SK-N-SH (cell line): Measurements from ENCODE around the gene MOB1B. TPM values are rescaled to one million over a fixed set of nuclear protein-coding genes. Genes with fewer than 3 reads are reported as not detected.
A peak's percentile ranks its signal among the peaks of the same experiment; 100 is the strongest.

Experiments used
- CTCF ChIA-PET: fragments of 300-600, 350-600 bp; formaldehyde crosslinking; extraction: SDS; loops from one replicate; lab custom pipeline; 2021; lab: Yijun Ruan, JAX
- POLR2A ChIA-PET: fragments of 350-600 bp; sonication (Branson Sonifier 250); formaldehyde crosslinking; extraction: SDS; loops from one replicate; lab custom pipeline; 2020; ENCODE audit warnings: antibody characterized with exemption, inconsistent platforms; lab: Yijun Ruan, JAX
- DNase-seq: peaks from one replicate; pipeline ENCODE4 v3.0.0; 2012
- H2AFZ ChIP-seq: fragments of 200-600 bp; sonication (generic); 2 replicates; pipeline ENCODE4 v1.8.1; 2016; ENCODE audit warnings: antibody characterized with exemption, mild to moderate bottlenecking, low read depth
- H3F3A ChIP-seq: fragments of 200-600 bp; sonication (generic); replicated peaks from 2 replicates; pipeline ENCODE3; 2016; ENCODE audit warnings: antibody characterized with exemption, mild to moderate bottlenecking; ENCODE audit not compliant: insufficient read depth
- H3K27ac ChIP-seq, 2 experiments: fragments of 200-500 bp in 1 of 2; fragments of 200-600 bp in 1 of 2; sonication (Bioruptor generic) in 1 of 2; sonication (generic), shearing (Covaris generic) in 1 of 2; 2 replicates each; pipeline versions ENCODE4 v1.5.1 to v1.6.1; 2014 to 2016; ENCODE audit warnings: low read depth in 2 of 2, inconsistent platforms in 1 of 2, low read length in 1 of 2, mild to moderate bottlenecking in 1 of 2, mixed read lengths in 1 of 2
- H3K27me3 ChIP-seq: fragments of 200-600 bp; sonication (generic), shearing (Covaris generic); 2 replicates; pipeline ENCODE4 v1.6.1; 2016; ENCODE audit warnings: mixed run types; ENCODE audit not compliant: insufficient read depth
- H3K36me3 ChIP-seq, 2 experiments: fragments of 200-500 bp in 1 of 2; fragments of 200-600 bp in 1 of 2; sonication (Bioruptor generic) in 1 of 2; sonication (generic) in 1 of 2; replicated peaks in 1 of 2; 2 replicates each; pipeline versions ENCODE3 to v1.5.1; 2014 to 2016; ENCODE audit warnings: low read length in 1 of 2, mild to moderate bottlenecking in 1 of 2; ENCODE audit not compliant: insufficient read depth in 2 of 2, control insufficient read depth in 1 of 2
- H3K4me1 ChIP-seq, 2 experiments: fragments of 200-500 bp in 1 of 2; fragments of 200-600 bp in 1 of 2; sonication (Bioruptor generic) in 1 of 2; sonication (generic), shearing (Covaris generic) in 1 of 2; 2 replicates each; pipeline versions ENCODE4 v1.5.1 to v1.6.1; 2014 to 2016; ENCODE audit warnings: low read depth in 1 of 2, low read length in 1 of 2, mixed run types in 1 of 2; ENCODE audit not compliant: insufficient read depth in 2 of 2, control insufficient read depth in 1 of 2
- H3K4me2 ChIP-seq: fragments of 200-600 bp; sonication (generic), shearing (Covaris generic); 2 replicates; pipeline ENCODE4 v1.6.1; 2017; ENCODE audit warnings: mixed run types
- H3K4me3 ChIP-seq, 2 experiments: fragments of 200-500 bp in 1 of 2; fragments of 200-600 bp in 1 of 2; sonication (Bioruptor generic) in 1 of 2; sonication (generic), shearing (Covaris generic) in 1 of 2; 2 replicates each; pipeline versions ENCODE4 v1.5.1 to v1.8.1; 2014 to 2016; ENCODE audit warnings: low read depth in 2 of 2, inconsistent platforms in 1 of 2, low read length in 1 of 2, mild to moderate bottlenecking in 1 of 2, mixed read lengths in 1 of 2, moderate library complexity in 1 of 2
- H3K79me2 ChIP-seq: fragments of 200-600 bp; sonication (generic); 2 replicates; pipeline ENCODE4 v1.8.1; 2017; ENCODE audit warnings: mild to moderate bottlenecking; ENCODE audit not compliant: insufficient read depth
- H3K9ac ChIP-seq: fragments of 200-600 bp; sonication (generic); 2 replicates; pipeline ENCODE4 v1.6.1; 2017; ENCODE audit warnings: mixed run types
- H3K9me2 ChIP-seq: fragments of 200-600 bp; sonication (generic); 2 replicates; pipeline ENCODE4 v1.6.1; 2017; ENCODE audit warnings: mixed run types
- H3K9me3 ChIP-seq: fragments of 200-600 bp; sonication (generic); 2 replicates; pipeline ENCODE4 v1.6.1; 2017; ENCODE audit warnings: mixed run types, mild to moderate bottlenecking, moderate library complexity
- H4K20me1 ChIP-seq: fragments of 200-600 bp; sonication (generic); 2 replicates; pipeline ENCODE4 v1.6.1; 2017; ENCODE audit warnings: mild to moderate bottlenecking, mixed run types; ENCODE audit not compliant: insufficient read depth
- CHD2 ChIP-seq: fragments of 150-350 bp; IDR thresholded peaks from 2 replicates; pipeline ENCODE4 v1.6.1; 2018; ENCODE audit warnings: low read length; ENCODE audit not compliant: partially characterized antibody
- EZH2phosphoT487 ChIP-seq: fragments of 200-600 bp; sonication (generic); IDR thresholded peaks from 2 replicates; pipeline ENCODE4 v1.6.1; 2017; ENCODE audit warnings: low read depth, mixed run types, mild to moderate bottlenecking, antibody characterized with exemption, moderate library complexity, borderline replicate concordance
- FOSL2 ChIP-seq: IDR thresholded peaks from 2 replicates; pipeline ENCODE4 v1.4.0; 2012; ENCODE audit warnings: low read depth, mild to moderate bottlenecking, moderate library complexity, borderline replicate concordance
- FOXM1 ChIP-seq: IDR thresholded peaks from 2 replicates; pipeline ENCODE4 v1.4.0; 2012; ENCODE audit warnings: low read depth, mild to moderate bottlenecking
- JUND ChIP-seq: IDR thresholded peaks from 2 replicates; pipeline ENCODE4 v1.4.0; 2012
- MXI1 ChIP-seq: IDR thresholded peaks from 2 replicates; pipeline ENCODE4 v1.6.1; 2012; ENCODE audit warnings: mild to moderate bottlenecking, low read depth, low read length, improper control_type of control experiment
- NFIC ChIP-seq: IDR thresholded peaks from 2 replicates; pipeline ENCODE4 v1.4.0; 2012; ENCODE audit warnings: borderline replicate concordance
- NRF1 ChIP-seq: IDR thresholded peaks from 2 replicates; pipeline ENCODE4 v1.6.1; 2012; ENCODE audit warnings: low read depth, mild to moderate bottlenecking, low read length
- POLR2AphosphoS5 ChIP-seq: IDR thresholded peaks from 2 replicates; pipeline ENCODE4 v1.6.1; 2012; ENCODE audit warnings: low read depth, low read length
- RCOR1 ChIP-seq: fragments of 150-350 bp; IDR thresholded peaks from 2 replicates; pipeline ENCODE4 v1.6.1; 2017; ENCODE audit warnings: antibody characterized with exemption, low read length
- RFX5 ChIP-seq: IDR thresholded peaks from 2 replicates; pipeline ENCODE4 v1.6.1; 2012; ENCODE audit warnings: mild to moderate bottlenecking, improper control_type of control experiment, low read length
- RXRA ChIP-seq: IDR thresholded peaks from 2 replicates; pipeline ENCODE4 v1.4.0; 2012; ENCODE audit warnings: low read depth, mild to moderate bottlenecking, borderline replicate concordance
- TCF12 ChIP-seq: IDR thresholded peaks from 2 replicates; pipeline ENCODE4 v1.4.0; 2012
- USF2 ChIP-seq: fragments of 150-350 bp; IDR thresholded peaks from 2 replicates; pipeline ENCODE4 v1.6.1; 2017; ENCODE audit warnings: antibody characterized with exemption, low read length, low read depth, borderline replicate concordance
- YY1 ChIP-seq: IDR thresholded peaks from 2 replicates; pipeline ENCODE4 v1.4.0; 2012; ENCODE audit warnings: low read depth, mild to moderate bottlenecking
- ZBTB33 ChIP-seq: IDR thresholded peaks from 2 replicates; pipeline ENCODE4 v1.4.0; 2012; ENCODE audit warnings: low read depth, borderline replicate concordance
- WGBS: methylation state at CpG from one replicate; pipeline ENCODE4 v1.1.6; 2017; ENCODE audit warnings: low lambda C conversion rate; 5-methylcytosine and 5-hydroxymethylcytosine counted together
- polyA plus RNA-seq, 3 experiments: library from polyadenylated mRNA; depleted of rRNA; stranded (reverse); fragments of >200 nt; gene quantifications; 2 replicates each; pipeline ENCODE4 v1.2.3, GENCODE V29; 2012
- TF ChIP-seq, protein P1 (sequence below): fragments of 150-350 bp; IDR thresholded peaks from 2 replicates; pipeline ENCODE4 v1.6.1; 2016; ENCODE audit warnings: mild to moderate bottlenecking, low read depth, low read length
- TF ChIP-seq, protein P2 (sequence below): IDR thresholded peaks from 2 replicates; pipeline ENCODE4; 2012
- TF ChIP-seq, protein P3 (sequence below): IDR thresholded peaks from 2 replicates; pipeline ENCODE4 v1.4.0; 2012; ENCODE audit warnings: low read depth, borderline replicate concordance

MOB1B gene
- polyA plus RNA-seq, 1 of the 3 experiments (the other 2 are of a cell fraction) = 2.9 TPM

DNA sequence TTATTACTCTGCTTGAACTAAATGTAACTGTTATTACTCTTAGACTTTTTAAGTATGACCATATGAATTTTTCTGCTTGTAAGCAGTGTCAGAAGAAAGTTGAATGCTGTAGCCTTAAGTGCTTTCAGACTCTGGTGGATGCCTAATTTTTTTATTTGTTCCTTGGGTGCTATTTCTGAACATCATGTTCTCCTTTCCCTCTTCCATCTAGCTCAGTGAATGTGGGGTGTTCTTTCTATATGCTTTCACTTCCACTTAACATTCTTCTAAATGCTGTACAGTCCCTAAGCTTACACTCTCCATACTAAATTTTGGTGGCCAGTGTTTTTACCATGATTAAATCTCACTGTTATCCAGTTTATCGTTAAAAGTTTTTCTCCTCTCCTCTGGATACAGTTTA lies 94.9 kb downstream of the MOB1B start:
- H3K9me3 ChIP-seq = peaks cover 11% of the 10 kb centered on the region; the same call in 1 of the 2 replicates
- no peak for DNase-seq
- 0 out of 2 replicates have a peak overlapping the region, but pooled peaks have one; percentile 6 for H3K9ac ChIP-seq
- CTCF ChIA-PET = interaction anchor here (0.6 to 2.6 kb wide), 4 partner anchors 12 to 345 kb away, joined by 3 to 20 read pairs (median 4); partner anchors contain the start of gene MOB1B
- H3K36me3 ChIP-seq = peaks cover 0 to 42% of the 10 kb centered on the region in 2 experiments
- peaks cover 84% of the 10 kb centered on the region for H3K79me2 ChIP-seq
- H3K4me1 ChIP-seq = peaks cover 7 to 10% of the 10 kb centered on the region in 2 experiments; a peak in 2 of 4 replicates
- no peak overlapping the region for H3K4me3 ChIP-seq
- H2AFZ ChIP-seq = no peak overlapping the region; the same call in 1 of the 2 replicates
- H3K27ac ChIP-seq = 0 out of 4 replicates have a peak overlapping the region, but pooled peaks of 1 of the 2 experiments have one; percentile 5
- WGBS = 18% methylated on average over 1 of the region's 1 CpG
- H4K20me1 ChIP-seq = no peaks in the 10 kb centered on the region
- H3K4me2 ChIP-seq = peak overlapping the region; percentile 72; the same call in 1 of the 2 replicates
- peaks cover 8% of the 10 kb centered on the region for H3F3A ChIP-seq
- H3K9me2 ChIP-seq = no peaks in the 10 kb centered on the region
- POLR2A ChIA-PET = interaction anchor here (1.1 kb wide), 1 partner anchor 159 kb away, joined by 3 read pairs; no protein-coding TSS in a partner anchor
- TF ChIP-seq NRF1 (no peak), RXRA (no peak), CHD2 (no peak), FOSL2 (no peak), ZBTB33 (no peak), YY1 (no peak), POLR2AphosphoS5 (no peak), FOXM1 (no peak)
- TF ChIP-seq, protein P1, sequence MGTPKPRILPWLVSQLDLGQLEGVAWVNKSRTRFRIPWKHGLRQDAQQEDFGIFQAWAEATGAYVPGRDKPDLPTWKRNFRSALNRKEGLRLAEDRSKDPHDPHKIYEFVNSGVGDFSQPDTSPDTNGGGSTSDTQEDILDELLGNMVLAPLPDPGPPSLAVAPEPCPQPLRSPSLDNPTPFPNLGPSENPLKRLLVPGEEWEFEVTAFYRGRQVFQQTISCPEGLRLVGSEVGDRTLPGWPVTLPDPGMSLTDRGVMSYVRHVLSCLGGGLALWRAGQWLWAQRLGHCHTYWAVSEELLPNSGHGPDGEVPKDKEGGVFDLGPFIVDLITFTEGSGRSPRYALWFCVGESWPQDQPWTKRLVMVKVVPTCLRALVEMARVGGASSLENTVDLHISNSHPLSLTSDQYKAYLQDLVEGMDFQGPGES = no peak
- no peaks in the 10 kb centered on the region for H3K27me3 ChIP-seq

DNA sequence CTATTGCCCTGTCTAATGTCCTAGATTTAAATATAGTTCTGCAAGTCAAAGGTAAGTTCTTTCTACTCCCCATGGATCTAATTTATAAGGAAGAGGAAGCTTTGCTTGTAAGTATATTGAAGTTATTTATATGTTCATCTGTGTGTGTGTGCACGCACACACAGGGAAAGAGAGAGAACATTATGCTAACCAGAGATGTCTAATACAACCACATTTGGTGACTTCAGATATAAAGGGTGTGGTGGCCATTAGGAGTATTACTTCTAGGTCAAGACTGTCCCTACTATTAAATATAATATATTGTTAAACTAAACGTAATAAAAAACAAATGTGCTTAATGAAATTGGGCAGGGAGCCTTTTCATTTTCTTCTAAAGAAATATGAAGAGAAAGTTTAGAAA lies 95.4 kb downstream of the MOB1B start:
- ChIA-PET POLR2A (interaction anchor here (1.1 kb wide), 1 partner anchor 159 kb away, joined by 3 read pairs; no protein-coding TSS in a partner anchor), CTCF (interaction anchor here (2.0 to 2.6 kb wide), 2 partner anchors 11 to 13 kb away, joined by 5 to 20 read pairs; no protein-coding TSS in a partner anchor)
- H3K9ac ChIP-seq = no peak overlapping the region
- peaks cover 0 to 42% of the 10 kb centered on the region in 2 experiments for H3K36me3 ChIP-seq
- H4K20me1 ChIP-seq = no peaks in the 10 kb centered on the region
- peaks cover 11% of the 10 kb centered on the region; the same call in 1 of the 2 replicates for H3K9me3 ChIP-seq
- H3K79me2 ChIP-seq = peaks cover 89% of the 10 kb centered on the region
- peaks cover 8% of the 10 kb centered on the region for H3F3A ChIP-seq
- H3K4me3 ChIP-seq = no peak overlapping the region
- no peak for DNase-seq
- H3K27ac ChIP-seq = no peak overlapping the region; a peak in 1 of 4 replicates
- H3K4me2 ChIP-seq = no peak overlapping the region
- H3K27me3 ChIP-seq = no peaks in the 10 kb centered on the region
- 86% methylated on average over 2 of the region's 2 CpGs for WGBS
- no peak overlapping the region for H2AFZ ChIP-seq
- no peaks in the 10 kb centered on the region for H3K9me2 ChIP-seq
- peaks cover 7% of the 10 kb centered on the region in 2 experiments; a peak in 2 of 4 replicates for H3K4me1 ChIP-seq
- TF ChIP-seq NFIC (no peak), NRF1 (no peak), JUND (no peak), RCOR1 (no peak), MXI1 (no peak), EZH2phosphoT487 (no peak), USF2 (no peak), ZBTB33 (no peak), TCF12 (no peak), YY1 (no peak), RFX5 (no peak)
- TF ChIP-seq, protein P2, sequence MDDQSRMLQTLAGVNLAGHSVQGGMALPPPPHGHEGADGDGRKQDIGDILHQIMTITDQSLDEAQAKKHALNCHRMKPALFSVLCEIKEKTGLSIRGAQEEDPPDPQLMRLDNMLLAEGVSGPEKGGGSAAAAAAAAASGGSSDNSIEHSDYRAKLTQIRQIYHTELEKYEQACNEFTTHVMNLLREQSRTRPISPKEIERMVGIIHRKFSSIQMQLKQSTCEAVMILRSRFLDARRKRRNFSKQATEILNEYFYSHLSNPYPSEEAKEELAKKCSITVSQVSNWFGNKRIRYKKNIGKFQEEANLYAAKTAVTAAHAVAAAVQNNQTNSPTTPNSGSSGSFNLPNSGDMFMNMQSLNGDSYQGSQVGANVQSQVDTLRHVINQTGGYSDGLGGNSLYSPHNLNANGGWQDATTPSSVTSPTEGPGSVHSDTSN = no peak
- TF ChIP-seq, protein P3, sequence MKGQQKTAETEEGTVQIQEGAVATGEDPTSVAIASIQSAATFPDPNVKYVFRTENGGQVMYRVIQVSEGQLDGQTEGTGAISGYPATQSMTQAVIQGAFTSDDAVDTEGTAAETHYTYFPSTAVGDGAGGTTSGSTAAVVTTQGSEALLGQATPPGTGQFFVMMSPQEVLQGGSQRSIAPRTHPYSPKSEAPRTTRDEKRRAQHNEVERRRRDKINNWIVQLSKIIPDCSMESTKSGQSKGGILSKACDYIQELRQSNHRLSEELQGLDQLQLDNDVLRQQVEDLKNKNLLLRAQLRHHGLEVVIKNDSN = no peak
